Activated CD4-positive, alpha-beta T cell treated with anti-CD3 and anti-CD28 coated beads, Interleukin-2, Interleukin-4, amounts not matched to agents 100 ng/mL and 50 ng/mL, durations not matched to agents 16 hours and 8 hours (primary cell): ENCODE measurements around the gene GLT1D1.

Source experiments
- DNase-seq: peaks from one replicate; pipeline ENCODE4 v3.0.0-alpha.2; 2020; ENCODE audit warnings: low spot score

GLT1D1 gene

GRCh38 chr12:128856035-128856790, 2.9 kb downstream of the GLT1D1 start:
- DNase-seq, result no peak

DNA sequence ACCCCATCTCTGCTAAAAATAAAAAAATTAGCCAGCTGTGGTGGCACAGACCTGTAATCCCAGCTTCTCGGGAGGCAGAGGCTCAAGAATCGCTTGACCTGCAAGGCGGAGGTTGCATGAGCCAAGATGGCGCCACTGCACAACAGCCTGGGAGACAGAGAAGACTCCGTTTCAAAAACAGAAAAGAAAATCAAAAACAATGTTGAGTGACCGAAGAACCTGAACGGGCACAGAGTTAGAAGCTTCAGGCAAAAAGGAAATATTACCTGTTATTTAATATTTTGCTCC, 3.5 kb downstream of the GLT1D1 start:
- DNase-seq, result no peak

GRCh38 chr12:128857133-128857763, 4.0 kb downstream of the GLT1D1 start:
- no peak for DNase-seq

DNA sequence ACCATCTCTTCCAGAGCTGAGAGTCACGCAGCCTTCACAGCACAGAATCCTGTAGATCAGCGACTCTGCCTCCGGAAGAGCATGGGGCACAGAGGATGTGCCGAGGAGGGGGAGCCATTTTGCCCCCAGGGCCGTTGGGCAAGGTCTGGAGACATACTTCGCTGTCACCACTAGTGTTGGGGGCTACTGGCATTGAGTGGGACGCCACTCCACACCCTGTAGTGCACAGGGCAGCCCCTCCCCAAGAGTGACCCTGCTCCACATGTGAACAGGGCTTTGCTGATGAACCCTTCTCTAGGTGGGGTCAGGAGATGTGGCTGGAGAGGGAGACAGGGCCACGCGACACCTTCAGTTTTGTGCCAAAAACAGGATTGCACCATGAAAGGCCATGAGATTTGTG, 6.0 kb downstream of the GLT1D1 start:
- DNase-seq, result no peak

GRCh38 chr12:128861226-128862016, 8.1 kb downstream of the GLT1D1 start:
- no peak for DNase-seq

DNA sequence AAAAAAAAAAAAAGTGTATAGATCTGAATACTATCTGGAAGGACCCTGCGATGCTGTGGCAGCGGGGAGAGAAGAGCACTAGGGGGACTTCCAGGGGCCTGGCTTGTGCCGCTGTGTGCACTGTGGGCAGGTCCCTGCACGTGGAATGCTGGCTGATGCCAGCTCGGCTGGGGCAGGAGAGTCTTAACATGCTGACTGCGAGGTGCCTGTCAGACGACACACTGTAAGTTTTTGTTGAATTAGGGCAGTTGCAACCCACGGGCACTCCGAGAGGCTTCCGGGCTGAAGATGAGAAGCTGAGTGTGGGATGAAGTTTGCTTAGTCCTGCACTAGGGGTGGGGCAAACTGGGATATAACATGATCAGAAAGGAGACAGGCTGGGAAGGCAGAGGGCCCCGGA, 10.7 kb downstream of the GLT1D1 start:
- no peak for DNase-seq

GRCh38 chr12:128864516-128865186, 11.4 kb downstream of the GLT1D1 start:
- no peak for DNase-seq

- DNase-seq, result no peak
These were observed 14.2 kb downstream of the GLT1D1 start for GRCh38 chr12:128867466-128867865.

DNA sequence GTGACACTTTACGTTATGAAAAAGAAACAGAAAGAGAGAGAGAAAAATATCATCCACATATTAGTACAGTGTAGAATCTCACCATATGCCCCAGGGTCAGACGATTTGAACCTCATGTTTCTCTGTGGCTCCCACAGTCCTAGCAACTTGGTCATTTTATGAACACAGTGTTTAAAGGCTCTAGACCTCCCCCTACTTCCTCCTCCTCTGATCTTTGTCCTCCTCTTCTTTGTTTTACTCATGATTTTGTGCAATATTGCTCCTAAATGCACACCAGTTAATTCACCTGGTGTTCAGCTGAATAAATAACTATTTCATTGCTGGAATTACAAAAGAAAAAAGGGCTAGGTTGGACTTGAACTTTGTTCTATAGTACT, 18.2 kb downstream of the GLT1D1 start:
- DNase-seq, result no peak

DNA sequence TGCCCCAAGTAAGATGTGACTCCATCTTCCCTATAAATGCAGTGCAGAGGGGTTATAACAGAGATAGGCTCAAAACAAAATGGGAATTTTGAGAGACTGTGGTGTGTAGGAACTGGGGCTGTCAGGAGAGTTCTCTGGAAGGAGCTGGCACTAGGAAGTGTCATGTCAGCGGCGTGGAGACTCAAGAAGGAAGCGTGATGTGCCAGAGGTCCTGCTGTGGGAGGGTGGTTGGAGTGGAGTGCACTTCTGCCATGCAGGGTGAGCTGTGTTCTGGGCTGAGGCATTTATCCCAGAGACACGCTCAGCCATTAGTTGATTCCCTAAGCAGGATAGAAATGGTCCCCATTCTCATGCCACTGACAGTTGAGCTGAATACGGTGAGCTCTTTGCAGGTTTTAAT, 19.0 kb downstream of the GLT1D1 start:
- DNase-seq, result no peak

DNA sequence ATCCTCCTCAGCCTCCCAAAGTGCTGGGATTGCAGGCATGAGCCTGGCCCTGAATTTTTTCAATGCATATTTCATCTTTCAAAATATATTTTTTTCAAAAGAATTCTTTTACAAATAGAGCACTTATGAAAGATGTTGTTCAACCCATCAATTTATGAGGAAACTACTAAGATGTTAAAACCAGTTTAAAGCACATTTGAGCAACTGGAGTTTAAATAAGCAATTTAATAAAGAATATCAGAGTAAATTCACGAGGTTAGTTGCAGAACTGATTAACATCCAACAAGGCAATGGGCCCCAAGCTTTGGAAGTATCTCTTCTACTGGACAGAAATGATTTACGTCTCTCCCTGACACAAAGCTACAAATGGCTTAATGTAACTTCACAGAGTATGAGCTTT, 23.3 kb downstream of the GLT1D1 start:
- DNase-seq, result no peak

GRCh38 chr12:128879898-128880764, 26.9 kb downstream of the GLT1D1 start:
- DNase-seq, result no peak

DNA sequence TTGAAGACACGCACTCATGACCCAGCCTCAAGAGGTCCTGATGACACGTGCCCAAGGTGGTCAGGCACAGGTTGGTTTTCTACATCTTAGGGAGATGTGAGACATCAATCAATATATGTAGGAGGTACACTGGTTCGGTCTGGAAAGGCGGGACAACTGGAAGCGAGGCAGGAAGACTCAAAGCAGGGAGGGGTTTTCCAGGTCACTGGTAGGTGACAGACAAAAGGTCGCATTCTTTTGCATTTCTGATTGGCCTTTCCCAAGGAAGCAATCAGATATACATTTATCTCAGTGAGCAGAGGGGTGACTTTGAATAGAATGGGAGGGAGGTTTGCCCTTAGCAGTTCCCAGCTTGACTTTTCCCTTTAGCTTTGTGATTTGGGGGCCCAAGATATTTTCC, 38.6 kb downstream of the GLT1D1 start:
- no peak for DNase-seq

DNA sequence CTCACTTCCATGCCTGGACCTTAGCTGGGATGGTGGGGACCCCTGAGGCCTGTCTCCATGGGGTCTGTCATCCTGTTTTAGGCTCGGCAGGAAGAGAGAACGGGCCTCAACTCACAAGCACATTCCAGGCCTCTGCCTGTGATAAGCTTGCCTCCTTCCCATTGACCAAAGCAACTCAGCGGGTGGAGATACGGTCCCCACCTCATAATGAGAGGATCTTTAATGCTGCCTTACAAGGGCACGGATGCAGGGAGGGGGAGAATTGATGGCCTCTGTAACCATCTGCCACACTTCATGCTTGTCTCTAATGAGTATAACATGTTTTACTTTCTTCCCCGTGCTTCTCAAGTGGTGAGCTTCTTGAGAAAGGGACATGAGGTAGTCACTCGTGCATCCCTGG, 50.0 kb downstream of the GLT1D1 start:
- DNase-seq, result no peak

GRCh38 chr12:128905003-128905544, 51.8 kb downstream of the GLT1D1 start:
- no peak for DNase-seq

DNA sequence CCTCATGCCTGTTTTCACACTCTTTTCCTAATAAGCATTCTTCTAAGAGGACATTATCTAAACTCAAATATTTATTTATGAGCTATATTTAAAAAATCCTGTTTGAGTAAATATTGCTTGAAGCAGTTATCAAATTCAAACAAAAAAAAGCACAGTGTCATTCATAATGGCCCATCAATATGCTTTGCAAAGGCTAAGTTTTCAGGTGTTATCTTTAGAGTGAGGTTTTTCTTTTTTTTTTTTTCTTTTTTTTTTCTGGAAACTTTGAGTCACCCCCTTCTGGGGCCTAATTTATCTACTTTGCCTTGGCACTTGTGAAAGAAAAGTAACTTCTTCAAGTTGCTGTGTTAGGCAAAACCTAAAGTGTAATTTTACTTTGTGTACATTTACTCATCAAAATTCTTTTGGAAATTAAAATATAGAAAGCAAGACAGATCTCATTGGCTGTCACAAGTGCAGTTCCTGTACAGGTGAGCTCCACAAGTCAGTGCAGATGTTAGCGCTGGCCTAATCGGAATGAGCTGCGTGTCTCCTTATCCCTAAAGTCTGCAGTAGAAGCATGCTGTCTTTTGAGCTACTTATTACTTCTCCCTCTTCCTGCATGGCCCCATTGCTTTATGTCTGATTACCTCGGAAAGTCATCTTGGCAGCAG, 53.3 kb downstream of the GLT1D1 start:
- no peak for DNase-seq

DNA sequence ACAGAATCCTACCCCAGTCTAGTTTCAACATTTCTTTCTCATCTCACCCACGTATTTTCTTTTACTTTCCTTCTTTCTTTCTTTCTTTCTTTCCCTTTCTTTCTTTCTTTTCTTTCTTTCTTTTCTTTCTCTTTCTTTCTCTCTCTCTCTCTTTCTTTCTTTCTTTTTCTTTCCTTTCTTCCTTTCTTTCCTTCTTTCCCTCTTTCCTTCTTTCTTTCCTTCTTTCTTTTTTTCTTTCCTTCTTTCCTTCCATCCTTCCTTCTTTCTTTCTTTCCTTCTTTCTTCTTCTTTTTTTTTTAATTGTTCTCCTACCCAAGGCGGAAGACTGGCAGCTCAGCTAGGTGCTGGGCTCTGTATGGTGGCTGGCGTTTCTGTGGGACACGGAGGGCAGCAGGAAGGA, 55.0 kb downstream of the GLT1D1 start:
- no peak for DNase-seq

DNA sequence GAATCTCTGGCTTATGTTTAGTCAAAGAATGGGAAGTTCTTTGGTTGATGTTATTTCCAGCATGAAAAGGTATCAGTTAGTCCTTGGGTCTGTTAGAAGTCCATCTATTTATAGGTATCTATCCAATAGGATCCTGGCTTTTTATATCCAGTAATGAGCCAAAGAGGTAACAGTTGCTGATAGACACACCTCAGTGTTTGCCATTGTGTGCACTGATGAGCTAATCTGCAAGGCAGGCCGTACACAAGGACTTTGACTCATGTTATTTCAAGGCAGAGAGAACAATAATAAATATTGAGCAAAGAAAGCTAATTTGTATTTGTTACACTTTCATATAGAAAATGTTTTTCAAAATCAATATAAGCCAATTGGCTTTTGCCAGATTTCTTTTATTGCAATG, 56.4 kb downstream of the GLT1D1 start:
- no peak for DNase-seq

GRCh38 chr12:128910629-128911028, 57.4 kb downstream of the GLT1D1 start:
- DNase-seq, result no peak

DNA sequence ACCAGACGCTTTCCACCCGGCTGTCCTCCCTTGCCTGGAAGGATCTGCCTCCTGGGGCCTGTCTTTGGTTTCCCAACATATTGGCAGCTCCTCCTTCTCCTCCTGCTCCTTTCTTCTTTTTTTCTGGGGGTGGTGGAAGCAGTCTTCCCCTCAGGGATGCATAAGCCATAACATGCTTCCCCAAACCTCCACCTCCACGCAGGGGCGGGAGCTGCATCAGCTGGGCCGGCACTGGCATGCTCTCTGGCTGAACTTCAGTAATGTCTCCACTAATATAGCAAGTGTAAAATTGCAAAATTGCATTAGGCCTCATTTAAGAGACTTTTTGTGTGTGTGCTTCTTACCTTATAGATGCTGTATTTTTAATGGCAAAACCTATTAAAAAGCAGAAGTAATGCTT, 58.6 kb downstream of the GLT1D1 start:
- no peak for DNase-seq
